OCI-LY1 (cell line): Measurements from ENCODE around the gene CA9.

Experiments
- H2AFZ ChIP-seq: fragments of 200-600 bp; sonication (generic), shearing (Covaris generic); 2 replicates; pipeline ENCODE4 v1.6.0; 2014; ENCODE audit warnings: antibody characterized with exemption, mild to moderate bottlenecking, low read length
- H3F3A ChIP-seq: fragments of 200-600 bp; sonication (generic), shearing (Covaris generic); 2 replicates; pipeline ENCODE4 v1.6.0; 2014; ENCODE audit warnings: mild to moderate bottlenecking, antibody characterized with exemption, low read length, moderate library complexity; ENCODE audit not compliant: insufficient read depth
- H3K27ac ChIP-seq: fragments of 200-600 bp; sonication (generic); 2 replicates; pipeline ENCODE4 v1.5.1; 2014; ENCODE audit warnings: low read length, mixed run types, mild to moderate bottlenecking, low read depth; ENCODE audit not compliant: poor library complexity, severe bottlenecking
- H3K27me3 ChIP-seq: fragments of 200-600 bp; sonication (generic); 2 replicates; pipeline ENCODE4 v1.6.0; 2014; ENCODE audit warnings: antibody characterized with exemption, mild to moderate bottlenecking, low read length, moderate library complexity; ENCODE audit not compliant: insufficient read depth
- H3K36me3 ChIP-seq: fragments of 200-600 bp; sonication (generic); 2 replicates; pipeline ENCODE4 v1.6.1; 2014; ENCODE audit warnings: mild to moderate bottlenecking, antibody characterized with exemption, low read length, moderate library complexity, mixed read lengths; ENCODE audit not compliant: insufficient read depth
- H3K4me1 ChIP-seq: fragments of 200-600 bp; sonication (generic); 2 replicates; pipeline ENCODE4 v1.5.1; 2014; ENCODE audit warnings: mild to moderate bottlenecking, low read length, moderate library complexity; ENCODE audit not compliant: insufficient read depth, severe bottlenecking
- H3K4me2 ChIP-seq: fragments of 200-600 bp; sonication (generic), shearing (Covaris generic); 2 replicates; pipeline ENCODE4 v1.6.1; 2014; ENCODE audit warnings: low read length
- H3K4me3 ChIP-seq: fragments of 200-600 bp; sonication (generic); 2 replicates; pipeline ENCODE4 v1.5.1; 2014; ENCODE audit warnings: low read length, low read depth, mild to moderate bottlenecking, mixed read lengths; ENCODE audit not compliant: poor library complexity, severe bottlenecking
- H3K79me2 ChIP-seq: fragments of 200-600 bp; shearing (Covaris generic); 2 replicates; pipeline ENCODE4 v1.6.1; 2016; ENCODE audit warnings: mixed run types, low read length, mixed read lengths; ENCODE audit not compliant: insufficient read depth
- H3K9ac ChIP-seq: fragments of 200-600 bp; sonication (generic), shearing (Covaris generic); 2 replicates; pipeline ENCODE4 v1.6.1; 2014; ENCODE audit warnings: mild to moderate bottlenecking, low read length, mixed read lengths
- H3K9me2 ChIP-seq: fragments of 200-600 bp; sonication (generic), shearing (Covaris generic); 2 replicates; pipeline ENCODE4 v1.6.1; 2014; ENCODE audit warnings: low read depth, mild to moderate bottlenecking, low read length, mixed read lengths
- H3K9me3 ChIP-seq: fragments of 200-600 bp; shearing (Covaris generic); 2 replicates; pipeline ENCODE4 v1.6.1; 2014; ENCODE audit warnings: low read length, mixed read lengths
- H4K20me1 ChIP-seq: fragments of 200-600 bp; sonication (generic), shearing (Covaris generic); 2 replicates; pipeline ENCODE4 v1.6.0; 2016; ENCODE audit warnings: mild to moderate bottlenecking, low read length; ENCODE audit not compliant: insufficient read depth
- EZH2 ChIP-seq: fragments of 200-600 bp; sonication (generic), shearing (Covaris generic); IDR thresholded peaks from 2 replicates; pipeline ENCODE4 v1.8.0; 2017; ENCODE audit warnings: borderline replicate concordance, mixed run types, mild to moderate bottlenecking, antibody characterized with exemption, low read length, moderate library complexity, mixed read lengths
- TF ChIP-seq, protein P1 (sequence below): fragments of 200-600 bp; sonication (generic), shearing (Covaris generic); IDR thresholded peaks from 2 replicates; pipeline ENCODE4 v1.5.1; 2017; ENCODE audit warnings: mild to moderate bottlenecking, antibody characterized with exemption, low read length, moderate library complexity, mixed read lengths

CA9 gene

DNA sequence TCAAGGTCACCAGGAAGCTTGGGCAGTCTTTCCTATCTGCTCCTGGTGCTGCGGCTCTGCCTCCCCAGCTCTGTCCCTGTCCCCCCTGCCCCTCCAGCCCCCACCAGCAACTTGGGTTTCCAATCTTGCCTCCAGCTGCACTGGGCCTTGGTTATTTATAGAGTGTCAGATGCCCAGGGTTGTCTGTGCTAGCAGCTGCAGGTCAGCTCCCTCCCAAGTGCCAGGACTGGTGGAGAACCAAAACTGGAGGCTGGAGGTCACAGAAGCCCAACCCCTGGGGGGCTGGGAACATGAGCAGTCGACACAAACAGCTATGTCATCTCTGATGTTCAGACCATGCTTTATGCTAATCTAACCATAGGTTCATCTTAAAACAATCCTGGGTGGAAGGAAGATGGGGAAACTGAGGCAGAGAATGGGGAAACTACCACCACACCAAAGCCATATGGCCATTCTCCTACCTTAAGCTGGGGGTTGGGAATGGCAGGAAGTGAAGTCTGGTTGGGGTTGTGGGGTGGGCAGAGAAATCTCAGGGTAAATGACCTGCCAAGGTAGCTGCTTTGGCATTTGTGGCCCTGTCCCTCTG lies 14.3 kb downstream of the CA9 start:
- Histone ChIP-seq H3K27me3 (no peaks in the 10 kb centered on the region; the same call in 1 of the 2 replicates), H4K20me1 (no peaks in the 10 kb centered on the region), H3K4me3 (no peak overlapping the region), H3K4me1 (peaks cover 37% of the 10 kb centered on the region), H3K79me2 (no peaks in the 10 kb centered on the region), H3K9me2 (no peaks in the 10 kb centered on the region), H2AFZ (no peak overlapping the region), H3K36me3 (no peaks in the 10 kb centered on the region), H3K4me2 (no peak overlapping the region), H3K27ac (no peak overlapping the region), H3K9me3 (no peaks in the 10 kb centered on the region), H3K9ac (no peak overlapping the region), H3F3A (0 out of 2 replicates have a peak, but pooled peaks cover 3% of the 10 kb centered on the region)
- TF ChIP-seq EZH2 = no peak
- TF ChIP-seq, protein P1, sequence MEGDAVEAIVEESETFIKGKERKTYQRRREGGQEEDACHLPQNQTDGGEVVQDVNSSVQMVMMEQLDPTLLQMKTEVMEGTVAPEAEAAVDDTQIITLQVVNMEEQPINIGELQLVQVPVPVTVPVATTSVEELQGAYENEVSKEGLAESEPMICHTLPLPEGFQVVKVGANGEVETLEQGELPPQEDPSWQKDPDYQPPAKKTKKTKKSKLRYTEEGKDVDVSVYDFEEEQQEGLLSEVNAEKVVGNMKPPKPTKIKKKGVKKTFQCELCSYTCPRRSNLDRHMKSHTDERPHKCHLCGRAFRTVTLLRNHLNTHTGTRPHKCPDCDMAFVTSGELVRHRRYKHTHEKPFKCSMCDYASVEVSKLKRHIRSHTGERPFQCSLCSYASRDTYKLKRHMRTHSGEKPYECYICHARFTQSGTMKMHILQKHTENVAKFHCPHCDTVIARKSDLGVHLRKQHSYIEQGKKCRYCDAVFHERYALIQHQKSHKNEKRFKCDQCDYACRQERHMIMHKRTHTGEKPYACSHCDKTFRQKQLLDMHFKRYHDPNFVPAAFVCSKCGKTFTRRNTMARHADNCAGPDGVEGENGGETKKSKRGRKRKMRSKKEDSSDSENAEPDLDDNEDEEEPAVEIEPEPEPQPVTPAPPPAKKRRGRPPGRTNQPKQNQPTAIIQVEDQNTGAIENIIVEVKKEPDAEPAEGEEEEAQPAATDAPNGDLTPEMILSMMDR = no peak

DNA sequence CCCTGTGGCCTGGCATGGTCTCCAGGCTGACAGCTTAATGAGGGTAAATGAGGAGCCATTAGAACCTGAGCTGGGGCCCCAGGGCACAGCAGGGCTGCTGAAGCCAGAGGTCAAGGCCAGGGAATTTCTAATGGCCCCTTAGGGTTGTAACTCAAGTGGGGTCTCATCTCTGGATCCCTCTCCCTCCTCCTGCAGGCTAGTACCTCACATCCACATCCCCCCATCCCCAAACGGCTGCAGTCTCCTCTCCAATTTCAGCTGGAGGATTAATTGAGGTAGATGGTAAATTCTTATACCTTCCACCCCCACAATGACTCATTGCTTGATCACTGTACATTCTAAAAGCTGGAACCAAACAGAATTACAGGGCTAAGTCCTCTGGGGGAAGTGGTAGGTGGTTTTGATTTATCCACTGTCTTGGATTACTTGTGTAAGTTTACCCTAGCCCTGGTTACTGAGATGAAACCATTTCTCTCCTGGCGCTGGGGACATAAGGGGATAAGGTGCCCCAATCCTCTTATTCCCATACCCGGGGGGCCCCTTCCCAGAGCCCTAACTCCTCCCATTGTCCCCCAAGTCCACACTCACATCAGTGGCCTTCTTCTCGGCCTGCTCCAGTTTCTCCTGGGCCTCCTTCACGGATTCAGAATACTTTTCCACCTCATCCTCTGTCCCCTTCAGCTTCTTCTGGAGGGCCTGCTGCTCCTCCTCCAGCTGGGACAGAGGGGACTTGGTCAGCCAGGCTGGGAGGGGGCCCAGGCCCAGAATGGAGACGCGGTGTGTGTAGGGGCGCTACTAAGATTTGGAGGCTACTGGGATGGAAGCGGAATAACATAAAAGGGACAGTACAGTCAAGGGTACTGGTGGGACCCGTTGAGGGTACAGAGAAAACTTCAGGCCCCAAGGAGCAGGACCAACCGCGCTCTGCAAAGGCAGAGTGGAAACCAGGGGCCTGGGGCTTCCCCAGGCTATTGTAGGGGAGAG lies 15.1 kb downstream of the CA9 start:
- Histone ChIP-seq H3K79me2 (no peaks in the 10 kb centered on the region), H3K27ac (no peak overlapping the region), H2AFZ (no peak overlapping the region), H4K20me1 (no peaks in the 10 kb centered on the region), H3K27me3 (no peaks in the 10 kb centered on the region; the same call in 1 of the 2 replicates), H3K4me2 (peak overlapping the region; percentile 81), H3K9me3 (no peaks in the 10 kb centered on the region), H3K4me3 (peak overlapping the region; percentile 66), H3K9ac (peak overlapping the region; percentile 5; the same call in 1 of the 2 replicates), H3K36me3 (no peaks in the 10 kb centered on the region), H3F3A (0 out of 2 replicates have a peak, but pooled peaks cover 3% of the 10 kb centered on the region), H3K4me1 (peaks cover 37% of the 10 kb centered on the region), H3K9me2 (no peaks in the 10 kb centered on the region)
- no peak for TF ChIP-seq EZH2
- TF ChIP-seq, protein P1 = no peak

DNA sequence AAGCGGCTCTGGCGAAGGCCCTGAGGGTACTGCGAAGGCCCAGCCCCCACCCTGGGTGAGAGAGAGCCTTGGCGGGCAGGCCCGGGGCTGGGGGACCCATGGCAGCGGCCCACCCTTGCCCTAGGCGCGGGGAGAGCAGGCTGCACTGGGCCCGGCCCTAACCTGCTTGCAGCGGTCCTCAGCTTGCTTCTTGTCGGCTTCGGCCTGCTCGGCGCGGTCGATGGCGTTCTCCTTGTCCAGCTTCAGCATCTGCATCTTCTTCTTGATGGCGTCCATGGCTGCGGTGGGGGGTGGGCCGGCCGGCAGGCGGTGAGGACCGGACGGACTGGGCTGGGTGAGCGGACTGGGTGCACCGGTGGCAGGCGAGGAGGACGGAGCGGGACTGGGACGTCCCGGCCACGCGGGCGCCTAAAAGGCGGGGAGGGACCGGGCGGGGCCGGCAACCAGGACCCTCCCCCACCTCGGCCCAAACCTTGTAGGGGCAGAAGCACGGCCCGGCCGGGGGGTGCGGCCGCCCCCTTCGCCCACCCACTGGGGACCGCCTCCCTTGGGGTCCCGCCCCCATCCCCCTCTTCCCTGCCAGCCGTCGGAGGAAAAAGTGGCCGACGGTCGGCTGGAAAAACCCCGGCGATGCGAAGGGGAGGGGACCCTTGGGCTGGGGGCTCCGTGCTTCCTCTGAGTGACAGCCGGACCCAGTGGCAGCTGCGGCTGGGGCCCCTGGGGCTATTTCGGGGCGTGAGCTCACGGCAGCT lies 16.0 kb downstream of the CA9 start, which contains the start of gene TPM2:
TSS of gene TPM2 (minus strand) at position 384 of the 752 bp plus-strand sequence. CDS start at position 276, 108 bp downstream.
- Histone ChIP-seq H3K4me3 (peak within 1 kb of the TSS; percentile 66), H3K36me3 (no peaks in the 10 kb centered on the region), H3K79me2 (no peaks in the 10 kb centered on the region), H3K4me1 (peaks cover 37% of the 10 kb centered on the region), H3K9me2 (no peaks in the 10 kb centered on the region), H3K27ac (no peak within 1 kb of the TSS), H3K4me2 (peak within 1 kb of the TSS; percentile 81), H3K9ac (peak within 1 kb of the TSS; percentile 63), H3F3A (0 out of 2 replicates have a peak, but pooled peaks cover 3% of the 10 kb centered on the region), H2AFZ (no peak within 1 kb of the TSS), H3K9me3 (no peaks in the 10 kb centered on the region), H4K20me1 (no peaks in the 10 kb centered on the region), H3K27me3 (no peaks in the 10 kb centered on the region; the same call in 1 of the 2 replicates)
- no peak for TF ChIP-seq EZH2
- TF ChIP-seq, protein P1 = no peak
